Cardiac fibroblast (primary cell): ENCODE measurements around the gene PIN4.

Experiments used
- DNase-seq, 2 donors: peaks; one replicate each; pipeline versions ENCODE4 v3.0.0 to v3.0.0-alpha.2; 2010; ENCODE audit warnings: low read depth in 2 of 2
- H3K4me3 ChIP-seq, 2 donors: replicated peaks in 1 of 2; 1 replicate in 1 of 2; 2 replicates in 1 of 2; pipeline ENCODE4 v1.5.1; 2011; ENCODE audit warnings: low read depth in 2 of 2, low read length in 2 of 2, mild to moderate bottlenecking in 2 of 2, moderate library complexity in 1 of 2
- TF ChIP-seq, protein P1 (sequence below): IDR thresholded peaks from one replicate; pipeline ENCODE4 v1.5.1; 2011; ENCODE audit warnings: low read depth, mild to moderate bottlenecking, low read length, inconsistent platforms

Gene PIN4

DNA sequence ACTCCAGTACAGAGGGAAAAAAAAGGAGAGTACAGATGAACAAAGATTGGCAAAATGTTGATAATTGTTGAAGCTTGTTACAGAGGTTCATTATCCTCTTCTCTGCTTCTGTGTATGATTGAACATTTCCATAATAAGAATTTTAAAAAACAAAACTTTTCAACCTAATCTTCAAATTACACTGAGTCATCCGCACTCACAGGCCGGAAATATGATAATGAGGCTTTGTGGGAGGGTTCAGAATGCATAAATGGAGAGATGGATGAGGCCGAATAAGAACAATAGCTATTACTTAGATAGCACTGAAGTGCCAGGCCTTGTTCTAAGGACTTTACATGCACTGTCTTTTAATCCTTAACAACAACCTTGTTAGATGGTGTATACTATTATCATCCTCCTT lies 61.9 kb downstream of the PIN4 start:
- DNase-seq = peak; percentile 61 to 62
- TF ChIP-seq, protein P1, sequence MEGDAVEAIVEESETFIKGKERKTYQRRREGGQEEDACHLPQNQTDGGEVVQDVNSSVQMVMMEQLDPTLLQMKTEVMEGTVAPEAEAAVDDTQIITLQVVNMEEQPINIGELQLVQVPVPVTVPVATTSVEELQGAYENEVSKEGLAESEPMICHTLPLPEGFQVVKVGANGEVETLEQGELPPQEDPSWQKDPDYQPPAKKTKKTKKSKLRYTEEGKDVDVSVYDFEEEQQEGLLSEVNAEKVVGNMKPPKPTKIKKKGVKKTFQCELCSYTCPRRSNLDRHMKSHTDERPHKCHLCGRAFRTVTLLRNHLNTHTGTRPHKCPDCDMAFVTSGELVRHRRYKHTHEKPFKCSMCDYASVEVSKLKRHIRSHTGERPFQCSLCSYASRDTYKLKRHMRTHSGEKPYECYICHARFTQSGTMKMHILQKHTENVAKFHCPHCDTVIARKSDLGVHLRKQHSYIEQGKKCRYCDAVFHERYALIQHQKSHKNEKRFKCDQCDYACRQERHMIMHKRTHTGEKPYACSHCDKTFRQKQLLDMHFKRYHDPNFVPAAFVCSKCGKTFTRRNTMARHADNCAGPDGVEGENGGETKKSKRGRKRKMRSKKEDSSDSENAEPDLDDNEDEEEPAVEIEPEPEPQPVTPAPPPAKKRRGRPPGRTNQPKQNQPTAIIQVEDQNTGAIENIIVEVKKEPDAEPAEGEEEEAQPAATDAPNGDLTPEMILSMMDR = no peak
- H3K4me3 ChIP-seq = no peak overlapping the region

DNA sequence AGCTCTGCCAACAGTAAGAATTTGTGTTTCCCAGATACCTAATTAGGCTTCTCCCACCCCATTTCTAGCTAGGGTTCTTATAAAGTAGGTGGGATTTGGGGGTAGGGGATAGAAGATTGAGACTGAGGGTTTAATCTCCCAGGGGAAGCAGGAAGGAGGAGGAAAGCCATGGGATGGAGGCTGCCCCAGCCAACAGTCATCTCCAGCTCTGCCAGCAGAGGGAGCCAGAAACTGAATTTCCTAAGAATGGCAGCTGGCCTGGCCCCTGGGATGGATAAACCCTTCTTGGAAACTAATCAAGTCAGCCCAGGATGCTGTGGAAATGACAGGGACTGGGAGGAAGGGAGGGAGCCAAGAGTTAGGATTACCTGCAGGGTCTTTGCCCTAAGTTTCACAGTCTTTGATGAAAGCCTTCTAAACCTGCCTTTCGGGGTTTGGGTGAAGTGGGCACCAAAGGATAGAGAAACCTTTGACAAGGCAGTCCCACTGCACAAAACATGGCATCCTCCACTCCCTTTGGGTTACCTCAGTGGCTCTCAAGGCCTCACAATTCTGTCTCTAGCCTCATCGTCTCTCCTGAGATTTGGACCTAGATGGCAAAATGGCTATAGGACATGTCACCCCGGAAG lies 64.0 kb downstream of the PIN4 start:
- H3K4me3 ChIP-seq = no peak overlapping the region
- peak; percentile 67 to 68 for DNase-seq
- TF ChIP-seq, protein P1 = peak; percentile 65

DNA sequence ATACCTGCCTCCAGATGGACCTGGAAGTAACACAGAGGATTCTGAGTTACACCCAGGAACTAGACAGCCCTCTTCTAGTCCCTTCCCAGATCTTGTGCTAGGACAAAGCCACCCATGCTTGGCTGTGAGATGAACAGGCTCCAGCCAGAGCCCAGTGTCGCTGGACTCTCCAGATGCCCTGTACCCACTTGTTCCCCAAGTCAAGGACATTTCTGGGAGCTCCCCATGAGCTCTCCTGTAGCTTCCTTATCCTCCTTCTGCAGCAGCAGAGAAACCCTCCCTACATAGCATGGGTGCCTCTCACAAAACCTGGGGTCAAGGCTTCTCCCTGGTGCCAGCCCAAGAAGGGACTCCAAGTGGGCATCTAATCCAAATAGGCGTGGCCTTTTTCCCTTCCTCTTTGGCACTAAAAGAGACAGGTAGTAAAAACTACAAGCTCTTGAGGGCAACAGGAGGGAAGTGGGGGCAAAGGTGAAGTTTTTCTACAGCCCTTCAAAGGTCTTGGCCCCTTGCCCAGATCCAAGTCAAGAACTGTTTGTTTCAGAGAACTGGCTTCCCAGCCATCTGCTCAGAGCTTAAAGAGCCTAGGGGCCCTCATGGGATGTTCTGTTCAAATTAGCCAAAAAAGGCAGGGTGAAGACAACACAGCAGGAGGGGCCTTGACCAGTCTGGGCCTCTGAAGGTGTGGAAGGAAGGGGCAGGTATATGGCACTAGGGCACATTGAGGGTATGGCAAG lies 65.8 kb downstream of the PIN4 start:
- DNase-seq = peak in 1 of 2 donors; percentile 60
- no peak overlapping the region for H3K4me3 ChIP-seq
- TF ChIP-seq, protein P1 = no peak
